GM19035 (cell line): ENCODE measurements around the gene F13A1.
"Not testable (repeated sequence)": the region's sequence is repeated elsewhere in the genome, so short reads cannot be mapped to it uniquely, and the experiment has no call there.

Experiments
- ATAC-seq: cut with Tn5 transposase; IDR thresholded peaks from one replicate; pipeline ENCODE4 v1.9.1; 2021; ENCODE audit not compliant: unreplicated experiment

F13A1 gene

DNA sequence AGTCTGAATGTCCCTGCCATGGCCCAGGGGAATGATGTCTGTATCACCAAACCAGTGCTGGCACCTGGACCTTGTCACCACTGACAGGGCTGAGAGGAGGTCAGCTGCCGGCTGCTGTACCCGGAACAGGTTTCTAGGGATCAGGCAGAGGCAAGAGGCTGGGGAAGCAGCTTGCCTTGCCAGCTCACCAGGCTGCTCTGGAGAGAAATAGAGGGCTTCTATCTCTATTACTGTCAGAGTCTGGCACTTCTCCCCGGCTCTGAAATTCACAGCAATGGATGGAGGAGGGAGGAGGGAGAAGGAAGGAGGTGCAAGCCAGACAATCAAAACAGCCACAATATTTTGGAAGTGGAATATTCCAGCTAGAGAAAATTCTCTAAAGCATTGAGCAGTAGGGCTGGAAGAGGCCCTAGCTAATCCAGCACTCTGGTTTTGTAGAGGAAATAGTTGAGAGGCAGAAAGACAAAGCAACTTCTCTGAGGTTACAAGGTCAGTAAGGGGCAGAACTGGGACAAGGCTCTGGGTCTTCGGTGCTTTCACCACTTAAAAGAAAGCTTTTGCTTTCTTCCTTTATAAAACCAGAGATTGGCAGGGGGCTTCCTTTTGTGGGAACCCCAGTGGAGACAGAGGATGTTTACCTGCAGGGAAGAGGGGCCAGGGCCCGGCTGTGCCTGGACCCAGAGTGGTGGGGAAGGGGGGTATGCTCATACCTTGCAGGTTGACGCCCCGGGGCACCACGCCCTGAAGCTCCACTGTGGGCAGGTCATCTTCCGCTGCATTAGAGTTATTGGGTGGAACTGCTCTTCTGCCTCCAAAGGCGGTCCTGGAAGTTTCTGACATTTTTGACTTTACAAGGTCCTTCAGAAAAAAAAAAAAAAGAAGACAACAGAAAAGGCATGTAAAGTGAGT is 2.4 kb downstream of the F13A1 start:
- no peak for ATAC-seq

DNA sequence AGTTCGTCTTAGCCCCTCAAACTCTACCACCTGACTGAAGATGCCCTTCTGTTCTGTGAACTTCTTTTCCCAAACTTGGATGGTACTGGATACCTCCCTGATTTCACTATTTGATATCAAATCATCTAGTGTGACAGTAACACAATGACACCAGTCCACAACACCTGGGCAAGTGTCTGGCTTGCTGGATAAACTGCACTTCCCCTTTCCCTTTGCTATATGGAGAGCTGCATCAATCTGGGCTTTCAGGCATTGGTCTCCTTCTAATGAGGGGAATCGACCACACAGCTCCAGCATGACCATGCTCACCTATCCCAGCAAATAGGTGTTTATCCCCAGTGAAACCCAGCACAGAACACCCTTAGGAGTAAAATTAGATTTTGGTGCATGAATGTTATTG is 3.1 kb downstream of the F13A1 start:
- ATAC-seq = no peak

DNA sequence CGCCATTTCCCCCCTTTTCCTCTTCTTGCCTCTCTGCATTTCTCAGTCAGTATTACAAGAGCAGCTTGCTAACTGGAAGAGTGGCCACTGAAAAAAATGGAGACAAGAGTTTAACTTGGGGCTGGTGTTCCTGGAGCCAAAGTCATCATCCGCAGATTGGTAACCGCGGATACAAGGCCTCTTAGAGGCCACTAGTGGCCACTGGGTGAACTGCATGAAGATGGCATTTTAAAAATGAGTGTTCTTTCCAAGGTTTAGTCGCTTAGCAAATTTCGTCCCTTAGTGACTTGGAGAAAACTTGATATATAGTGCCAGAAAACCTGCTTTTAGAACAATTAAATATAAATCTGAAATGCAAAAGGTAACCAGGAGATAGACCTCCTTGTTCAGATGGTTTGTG is 4.8 kb downstream of the F13A1 start:
- ATAC-seq = no peak

DNA sequence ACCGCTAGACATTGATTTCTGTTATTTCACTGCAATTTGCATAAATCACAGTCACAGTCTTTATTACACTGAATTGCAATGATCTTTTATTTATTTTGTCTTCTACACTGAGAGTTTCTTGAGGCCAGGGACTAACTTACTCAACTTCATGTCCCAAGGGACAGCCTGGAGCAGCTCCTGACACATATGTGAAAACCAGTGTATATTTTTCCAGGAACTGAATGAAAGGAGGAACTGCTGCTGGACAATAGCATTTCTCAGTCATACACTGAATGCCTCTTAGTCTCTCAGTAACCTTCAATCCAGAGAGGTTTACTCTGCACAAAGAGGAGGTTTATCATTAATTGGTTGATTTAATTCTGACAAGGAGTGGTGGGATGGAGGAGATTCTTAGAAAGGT is 5.9 kb downstream of the F13A1 start:
- no peak for ATAC-seq

DNA sequence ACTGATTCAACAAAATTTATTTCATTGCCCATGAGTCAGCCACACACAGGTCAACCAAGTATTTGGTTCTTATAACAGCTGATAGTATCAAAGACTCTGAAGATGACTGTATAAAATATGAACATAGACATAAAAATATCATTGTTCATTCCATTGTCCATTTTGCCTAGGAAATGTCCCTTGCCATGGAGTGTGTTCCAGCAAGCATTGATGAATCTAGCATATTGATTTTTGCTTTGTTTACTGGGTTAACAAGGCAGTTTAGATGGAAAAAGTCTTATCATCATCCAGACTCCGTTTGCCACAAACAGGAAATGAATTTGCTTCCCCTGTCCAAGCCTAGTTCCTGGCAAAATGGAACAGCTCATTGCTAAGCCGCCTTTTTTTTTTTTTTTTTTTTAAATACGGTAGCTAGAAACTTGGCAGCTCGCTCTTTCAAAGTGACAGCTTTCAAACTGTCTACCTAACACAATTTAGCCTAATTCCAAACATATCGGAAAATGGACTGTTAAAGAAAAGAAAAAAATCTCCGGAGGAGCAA is 7.5 kb downstream of the F13A1 start:
- ATAC-seq = no peak

DNA sequence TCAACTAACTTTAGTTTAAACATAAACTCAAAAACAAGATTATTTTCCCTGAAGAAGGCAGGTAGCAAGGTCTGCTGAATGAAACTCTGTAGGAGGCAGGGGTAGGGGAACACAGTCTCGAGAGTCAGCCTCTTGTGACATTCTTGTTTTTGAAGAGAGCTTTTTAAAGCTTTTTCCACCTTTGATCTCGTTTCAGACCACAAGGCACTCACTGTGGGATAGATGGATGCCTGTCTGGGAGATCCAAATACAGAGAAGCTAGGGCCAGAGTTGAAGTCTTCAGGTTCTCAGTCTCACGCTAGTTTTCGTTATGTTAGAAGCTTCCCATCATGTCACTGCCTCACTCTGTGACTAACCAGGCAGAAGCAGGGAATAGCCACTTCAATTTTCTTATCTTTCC is 14.9 kb downstream of the F13A1 start:
- ATAC-seq = no peak

DNA sequence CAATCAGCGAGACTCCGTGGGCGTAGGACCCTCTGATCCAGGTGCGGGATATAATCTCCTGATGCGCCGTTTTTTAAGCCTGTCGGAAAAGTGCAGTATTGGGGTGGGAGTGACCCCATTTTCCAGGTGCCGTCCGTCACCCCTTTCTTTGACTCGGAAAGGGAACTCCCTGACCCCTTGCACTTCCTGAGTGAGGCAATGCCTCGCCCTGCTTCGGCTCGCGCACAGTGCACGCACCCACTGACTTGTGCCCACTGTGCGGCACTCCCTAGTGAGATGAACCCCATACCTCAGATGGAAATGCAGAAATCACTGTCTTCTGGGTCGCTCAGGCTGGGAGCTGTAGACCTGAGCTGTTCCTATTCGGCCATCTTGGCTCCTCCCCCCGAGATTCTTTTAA is 20.1 kb downstream of the F13A1 start:
- not testable (repeated sequence) for ATAC-seq

DNA sequence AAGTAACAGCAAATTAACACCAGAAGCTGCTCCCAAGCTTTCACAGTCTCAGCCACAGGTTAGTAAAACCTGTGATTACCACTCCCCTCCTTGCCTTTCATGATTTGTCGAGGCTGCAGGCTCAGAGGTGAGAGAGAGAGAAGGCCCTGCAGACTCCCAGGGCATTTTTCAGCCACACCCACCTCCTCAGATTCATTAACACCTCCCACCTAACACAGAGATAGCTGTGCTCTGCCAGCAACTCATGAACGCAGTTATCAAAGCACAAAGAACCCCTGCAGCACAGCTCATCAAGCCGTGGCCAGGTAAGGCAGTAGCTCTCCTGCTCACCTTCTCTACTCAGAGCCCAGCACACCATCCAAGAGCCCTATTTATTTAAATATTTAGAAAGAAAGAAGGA is 27.1 kb downstream of the F13A1 start:
- no peak for ATAC-seq

DNA sequence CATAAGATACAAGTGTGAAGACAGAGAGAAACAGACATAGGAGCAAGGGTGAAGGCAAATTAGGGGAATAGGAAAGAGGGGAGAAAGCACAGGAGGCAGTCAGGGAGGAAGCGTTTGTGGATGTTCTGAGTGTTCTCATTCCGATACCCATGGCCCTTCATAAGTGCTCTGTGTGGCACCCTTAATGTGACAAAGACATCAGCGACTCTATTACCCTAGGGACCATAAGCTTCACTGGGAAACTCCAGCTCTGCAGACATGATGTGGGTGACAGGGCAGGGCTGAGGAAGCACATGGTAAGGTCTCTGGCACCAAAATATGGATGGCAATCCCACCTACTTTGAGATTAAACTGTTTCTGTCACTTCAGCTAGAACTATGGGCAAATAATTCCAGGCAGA is 33.0 kb downstream of the F13A1 start:
- ATAC-seq = no peak

DNA sequence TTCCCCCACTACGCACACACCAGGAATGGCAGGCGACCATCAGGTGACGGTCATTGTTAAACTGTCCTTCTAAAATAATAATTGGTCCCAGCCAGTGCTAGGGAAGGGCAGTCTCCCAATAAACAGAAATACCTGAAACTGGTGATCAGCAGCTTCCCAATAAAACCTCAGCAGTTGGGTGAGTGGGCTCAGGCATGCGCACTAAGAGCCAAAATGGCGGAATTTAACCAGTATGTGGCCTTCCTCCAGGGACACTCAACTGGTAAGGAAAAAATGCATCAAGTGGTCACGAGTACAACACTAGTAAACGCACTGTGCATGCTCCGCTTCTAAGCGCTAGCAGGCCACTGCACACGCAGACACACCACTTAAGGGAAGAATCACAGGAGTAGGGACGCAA is 34.8 kb downstream of the F13A1 start:
- no peak for ATAC-seq

DNA sequence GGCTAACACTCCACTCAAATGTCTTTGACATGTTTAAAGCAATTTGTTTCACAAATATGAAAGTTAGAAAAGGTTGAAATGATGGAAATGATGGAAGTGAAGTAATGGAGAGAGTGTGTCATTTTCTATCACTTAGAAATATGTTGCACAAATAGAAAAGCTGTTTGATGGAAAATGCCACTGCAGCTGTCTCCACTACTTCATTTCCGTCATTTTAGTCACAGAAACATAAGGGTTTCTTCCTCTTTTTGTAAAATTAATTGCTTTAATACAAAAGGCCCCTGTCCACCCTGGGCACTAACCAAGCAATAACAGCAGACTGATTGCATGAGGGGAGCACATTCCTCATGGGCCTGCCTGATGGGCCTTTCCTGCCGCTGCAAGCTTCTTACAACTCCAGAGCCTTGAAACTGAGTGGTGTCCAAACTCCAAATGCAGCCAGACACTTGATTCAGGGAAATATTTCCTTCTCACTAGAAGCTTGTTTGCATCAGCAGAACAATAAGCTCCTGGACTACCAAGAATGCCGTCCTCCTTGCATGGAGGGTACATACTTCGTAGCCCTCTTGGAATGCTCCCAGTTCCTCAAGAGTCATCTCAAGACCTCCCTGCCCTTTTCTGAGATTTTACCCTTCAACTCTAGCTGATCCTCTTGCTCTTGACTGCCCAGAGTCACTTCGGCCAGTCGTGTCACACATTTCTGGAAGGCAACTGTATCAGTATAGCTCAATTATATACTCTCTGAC is 36.1 kb downstream of the F13A1 start:
- no peak for ATAC-seq

DNA sequence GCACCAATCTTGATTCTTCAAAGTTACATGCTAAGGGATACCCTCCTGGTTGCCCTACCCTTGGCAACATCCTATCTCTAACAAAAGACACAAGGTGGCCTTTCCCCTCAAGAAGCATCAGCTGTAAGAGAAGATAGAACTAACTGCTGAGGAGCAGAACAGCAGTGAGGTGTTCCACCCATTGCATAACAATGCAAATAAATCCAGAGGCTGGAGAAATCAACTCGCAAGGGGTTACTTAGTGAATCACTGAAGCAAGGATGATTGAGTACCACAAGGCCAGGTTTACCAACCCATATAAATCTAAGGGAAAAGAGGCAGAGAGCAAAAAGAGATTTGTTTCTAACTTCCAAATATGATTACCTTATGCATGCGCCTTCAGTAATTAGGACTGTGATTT is 36.7 kb downstream of the F13A1 start:
- ATAC-seq = no peak

DNA sequence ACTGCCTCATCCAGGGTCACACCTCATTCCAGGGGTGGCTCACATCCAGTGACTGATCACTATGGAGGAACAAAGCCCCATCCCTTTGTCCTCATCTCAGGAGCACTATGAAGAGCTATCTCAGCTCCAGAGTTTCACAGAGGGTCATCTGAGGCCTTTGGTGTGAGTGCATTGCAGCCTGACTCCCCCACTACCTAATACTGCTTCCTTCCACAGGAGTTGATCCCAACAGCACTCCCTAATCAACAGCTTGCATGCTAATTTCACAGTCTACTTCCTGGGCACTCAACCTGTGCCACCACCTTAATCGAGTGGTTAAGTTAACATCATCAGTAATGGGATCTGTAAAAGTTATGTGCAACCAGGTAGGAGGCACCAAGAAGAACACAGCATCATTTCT is 37.7 kb downstream of the F13A1 start:
- no peak for ATAC-seq

DNA sequence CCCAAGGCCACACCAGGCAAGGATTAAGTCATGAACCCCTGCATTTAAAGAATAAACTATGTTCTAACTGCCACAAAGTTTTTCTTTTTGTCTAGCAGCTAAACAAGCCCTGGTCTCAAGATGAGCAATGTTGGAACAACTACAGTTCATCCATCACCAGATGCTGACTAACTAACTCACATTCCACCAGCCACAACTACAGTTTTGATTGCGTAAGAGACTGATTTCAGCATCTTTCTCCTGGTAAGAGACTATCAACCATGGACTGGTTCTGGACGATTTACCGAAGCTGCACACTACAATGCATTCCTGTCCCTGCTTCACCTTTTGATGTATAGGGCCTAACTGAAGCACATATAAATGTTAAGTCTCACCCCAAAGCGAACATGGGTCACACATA is 43.0 kb downstream of the F13A1 start:
- ATAC-seq = no peak

DNA sequence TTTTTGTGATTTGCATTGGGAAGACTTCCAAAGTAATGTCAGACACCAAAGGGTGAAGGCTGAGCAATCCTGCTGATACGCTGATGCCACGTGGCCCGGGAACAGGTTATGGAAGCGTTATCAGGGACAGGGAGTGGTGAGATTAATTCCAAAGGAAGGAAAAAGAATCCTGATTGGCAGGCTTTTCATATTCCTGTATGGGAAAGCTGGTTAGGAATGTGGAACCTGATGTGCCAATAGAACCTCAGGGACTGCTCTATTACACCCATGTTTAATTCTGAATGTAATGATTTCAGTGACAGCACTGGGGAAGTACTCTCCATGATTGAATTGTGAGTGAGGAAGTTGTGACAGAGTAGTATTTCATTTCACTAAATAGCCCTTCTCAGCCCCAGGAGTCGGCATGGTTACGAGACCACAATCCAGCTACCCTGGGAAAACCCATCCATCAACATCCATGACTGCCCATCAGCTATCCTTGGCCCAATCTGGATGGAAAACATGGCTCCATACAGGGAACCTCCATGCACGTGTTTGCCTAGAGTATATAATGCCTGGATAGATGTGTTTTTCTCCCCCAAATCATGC is 49.4 kb downstream of the F13A1 start:
- ATAC-seq = no peak

DNA sequence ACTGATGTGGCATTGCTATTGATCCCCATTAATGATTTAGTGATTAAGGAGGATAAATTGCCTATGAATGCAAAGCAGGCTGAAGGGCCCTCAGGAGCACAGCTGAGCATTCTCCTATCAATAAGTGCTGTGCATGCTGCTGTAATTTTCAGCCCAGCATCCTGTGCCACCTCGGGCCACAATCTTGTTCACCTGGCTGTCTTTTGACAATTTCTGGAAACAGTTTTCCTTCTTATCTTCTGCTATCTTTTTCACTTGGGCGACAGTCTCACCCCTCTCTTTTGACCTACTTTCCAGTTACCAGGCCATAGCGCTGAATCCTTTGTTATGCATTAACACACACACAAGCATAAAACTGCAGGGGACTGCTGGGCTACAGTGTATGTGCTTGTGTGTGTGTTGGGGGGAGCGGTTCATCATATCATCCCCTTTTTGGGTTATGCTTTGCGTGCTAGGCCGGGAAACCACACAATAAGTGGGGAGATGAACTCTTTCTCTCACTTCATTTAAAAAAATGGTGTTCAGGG is 60.2 kb downstream of the F13A1 start:
- no peak for ATAC-seq

DNA sequence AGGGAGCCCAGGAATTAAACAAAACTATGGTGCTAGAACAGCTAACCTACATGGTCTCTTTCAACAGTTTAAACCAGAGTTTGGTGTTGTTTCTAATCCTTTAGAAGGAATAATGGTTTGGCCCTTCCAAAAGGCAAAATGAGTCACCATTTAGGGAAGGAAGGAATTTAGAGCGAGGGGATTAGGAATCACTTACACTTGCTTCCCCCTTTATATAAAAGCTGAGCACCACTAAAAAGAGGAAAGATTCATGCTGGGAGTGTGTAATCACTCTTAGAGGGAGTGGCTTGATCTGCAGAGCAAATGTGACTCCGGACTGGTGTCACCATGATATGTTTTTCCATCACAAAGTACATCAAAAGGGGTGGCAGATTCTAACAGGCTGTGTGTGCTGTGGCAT is 63.6 kb downstream of the F13A1 start:
- ATAC-seq = no peak

DNA sequence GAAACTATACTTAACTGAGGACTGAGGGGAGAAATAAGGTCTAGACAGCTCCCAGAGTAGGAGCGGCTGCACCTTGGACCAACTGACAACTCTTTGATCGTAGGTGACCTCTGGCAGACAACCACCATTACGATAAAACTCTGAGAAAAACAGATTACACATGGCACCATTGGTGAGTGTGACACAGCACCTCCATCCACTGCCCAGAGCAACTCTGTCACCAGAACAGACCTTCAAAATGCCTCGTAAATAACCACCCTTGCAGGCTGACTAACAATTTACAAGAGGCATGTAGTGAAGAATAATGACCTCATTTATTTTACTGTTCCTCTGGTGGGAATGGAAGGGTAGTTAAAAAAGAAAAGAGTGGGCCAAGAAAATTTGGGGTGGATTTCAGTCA is 64.2 kb downstream of the F13A1 start:
- no peak for ATAC-seq

DNA sequence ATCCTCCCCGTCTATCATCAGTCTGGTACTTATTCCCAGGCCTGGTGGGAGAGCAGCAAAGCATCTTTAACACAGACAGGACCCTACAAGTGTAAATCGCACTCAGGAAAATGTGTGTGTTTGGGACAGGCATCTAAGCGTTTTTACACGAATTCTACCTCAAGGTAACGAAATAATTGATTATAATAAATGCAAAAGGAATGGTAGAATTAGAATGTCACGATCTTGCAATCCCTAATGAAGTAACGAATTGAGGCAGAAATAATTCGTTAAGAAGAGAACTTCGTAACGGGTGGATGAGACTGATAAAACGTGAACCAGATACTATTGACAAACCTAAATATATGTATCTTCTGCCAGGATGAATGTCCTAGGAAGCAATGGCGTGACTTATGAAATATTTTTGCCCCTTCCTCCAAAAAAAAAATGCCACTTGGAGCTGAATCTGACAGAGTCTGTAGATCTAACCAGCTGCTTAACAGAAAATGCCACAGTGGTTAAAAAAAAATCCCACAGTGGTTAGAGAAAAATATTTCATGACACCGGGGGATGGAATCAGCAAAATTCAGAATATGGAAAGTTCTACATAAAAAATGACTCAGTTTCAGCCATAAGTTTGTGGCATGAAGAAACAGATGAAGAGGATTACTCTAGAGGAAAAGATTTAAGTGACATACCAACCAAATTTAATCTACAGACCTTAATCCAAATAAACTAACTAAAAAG is 68.7 kb downstream of the F13A1 start:
- no peak for ATAC-seq

DNA sequence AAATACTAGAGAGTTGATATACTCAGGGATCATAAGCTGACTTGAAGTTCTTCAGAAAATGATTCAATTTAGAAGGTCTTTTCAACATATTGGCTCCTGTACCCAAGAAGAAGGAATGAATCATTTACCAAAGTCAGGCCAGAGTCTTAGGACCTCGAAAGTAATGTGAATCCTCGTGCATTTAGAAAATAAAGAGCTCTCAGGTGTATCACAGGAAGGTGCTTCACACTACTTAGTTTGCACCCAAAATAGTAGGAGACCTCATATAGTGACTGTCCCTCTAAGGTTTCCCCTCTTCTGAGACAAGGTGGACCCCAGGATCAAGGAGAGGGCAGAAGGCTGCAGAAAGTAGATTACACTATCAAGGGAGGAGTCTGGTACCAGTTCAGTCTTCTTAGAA is 71.8 kb downstream of the F13A1 start:
- no peak for ATAC-seq

DNA sequence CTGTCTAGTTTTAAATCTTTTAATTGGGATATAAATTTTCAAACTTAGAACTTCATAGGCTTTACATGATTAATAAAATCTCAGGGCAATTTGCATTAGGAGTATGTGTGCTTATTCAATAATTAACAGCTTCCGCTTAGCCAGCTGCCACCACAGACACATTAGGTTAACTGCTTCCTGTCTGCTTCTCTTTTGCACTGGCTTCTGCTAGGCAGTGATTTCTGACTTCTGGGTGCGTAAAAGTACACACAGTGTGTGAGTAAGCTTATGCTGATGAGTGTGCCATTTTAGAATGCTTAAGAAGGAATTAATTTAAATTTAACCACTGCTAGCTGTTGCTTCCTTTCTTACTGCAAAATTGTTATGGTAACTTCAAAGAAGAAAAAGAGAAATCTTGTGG is 73.9 kb downstream of the F13A1 start:
- peak; percentile 69 for ATAC-seq
